Activated CD4-positive, alpha-beta T cell treated with anti-CD3 and anti-CD28 coated beads, Interleukin-2, amount 50 U/mL, for 1 hour (primary cell): ENCODE measurements around the gene HS3ST4.

Experiments
- DNase-seq: peaks from one replicate; pipeline ENCODE4 v3.0.0-alpha.2; 2020

The HS3ST4 gene

DNA sequence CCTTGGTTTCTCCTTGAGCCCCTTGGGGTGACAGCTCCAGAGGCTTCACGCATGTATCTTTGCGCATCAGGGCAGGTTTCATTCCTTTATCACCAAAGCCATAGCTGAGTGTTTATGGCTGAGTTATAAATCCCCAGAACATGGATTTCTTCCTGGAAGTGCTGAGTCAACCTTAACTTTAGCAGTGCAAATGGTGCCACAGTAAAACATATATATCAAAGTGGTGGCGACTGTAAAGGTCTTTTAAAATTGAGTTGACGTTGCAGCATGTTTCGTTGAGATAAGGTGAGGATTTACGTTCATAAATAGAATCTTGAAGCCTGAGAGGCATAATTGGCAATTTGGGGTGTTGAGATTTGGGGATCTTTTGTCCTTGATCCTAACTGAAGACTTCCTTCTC lies 214.1 kb downstream of the HS3ST4 start:
- no peak for DNase-seq

DNA sequence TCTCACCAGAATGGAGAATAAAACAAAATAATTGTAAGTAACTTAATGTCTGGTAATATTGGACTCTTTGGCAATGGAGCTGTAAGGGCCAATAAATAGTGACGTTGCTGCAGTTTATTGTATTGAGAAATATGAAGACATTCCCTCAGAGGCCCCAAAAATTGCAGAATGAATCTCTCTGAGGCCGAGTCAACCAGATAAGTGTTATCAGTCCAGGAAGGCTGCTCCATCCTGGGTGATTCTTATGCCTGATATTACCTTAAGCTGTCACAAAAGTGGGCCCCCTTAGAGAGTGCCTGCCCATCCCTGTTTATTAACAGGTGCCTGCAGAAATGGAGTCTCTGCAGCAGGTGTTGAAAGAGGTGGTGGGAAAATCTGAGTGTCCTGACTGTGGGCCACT lies 219.2 kb downstream of the HS3ST4 start:
- no peak for DNase-seq

DNA sequence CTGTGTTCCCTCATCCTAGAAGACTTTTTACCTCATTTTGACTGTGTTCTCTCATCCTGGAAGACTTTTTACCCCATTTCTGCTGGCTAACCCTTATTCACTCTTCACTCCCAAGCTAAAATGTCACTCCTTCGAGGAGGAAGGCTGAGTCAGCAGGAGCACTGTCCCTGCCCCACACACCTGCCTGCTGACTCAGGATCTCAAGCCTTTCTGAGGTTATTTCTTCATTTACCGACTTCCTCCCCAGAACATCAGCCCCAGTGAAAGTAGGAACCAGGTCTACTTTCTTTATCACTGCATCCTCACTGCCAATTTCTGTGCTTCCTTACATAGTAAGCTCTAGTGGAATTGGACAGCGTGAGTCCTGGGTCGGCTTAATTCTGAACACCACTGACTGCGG lies 220.6 kb downstream of the HS3ST4 start:
- DNase-seq = no peak

DNA sequence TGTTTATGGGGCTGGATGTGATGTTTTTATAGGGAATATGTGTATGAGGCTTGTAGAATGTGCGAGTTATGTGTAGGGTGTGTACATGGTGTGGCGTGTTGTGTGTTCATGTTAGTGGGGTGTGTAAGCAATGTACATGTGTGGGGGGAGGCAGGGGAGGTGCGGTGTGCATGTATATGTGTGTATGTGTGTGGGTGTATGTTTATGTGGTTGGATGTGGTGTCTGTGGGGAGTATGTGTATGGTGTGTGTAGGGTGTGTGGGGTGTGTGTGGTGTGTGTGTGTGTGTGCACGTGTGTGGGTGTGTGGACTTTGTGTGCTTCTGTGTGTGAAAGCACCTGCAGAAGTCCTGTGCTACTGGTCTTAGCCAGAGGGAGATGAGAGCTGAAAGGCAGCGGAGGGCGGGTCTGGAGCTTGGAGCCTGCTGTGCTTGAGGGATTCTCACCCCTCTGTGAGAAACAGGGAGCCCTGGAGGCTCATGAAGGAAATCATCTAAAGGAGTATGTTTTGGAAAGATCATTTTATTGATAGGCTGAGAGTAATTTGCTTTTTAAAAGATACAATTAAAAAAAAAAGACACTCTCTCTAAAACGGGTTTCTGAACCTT lies 222.7 kb downstream of the HS3ST4 start:
- no peak for DNase-seq

DNA sequence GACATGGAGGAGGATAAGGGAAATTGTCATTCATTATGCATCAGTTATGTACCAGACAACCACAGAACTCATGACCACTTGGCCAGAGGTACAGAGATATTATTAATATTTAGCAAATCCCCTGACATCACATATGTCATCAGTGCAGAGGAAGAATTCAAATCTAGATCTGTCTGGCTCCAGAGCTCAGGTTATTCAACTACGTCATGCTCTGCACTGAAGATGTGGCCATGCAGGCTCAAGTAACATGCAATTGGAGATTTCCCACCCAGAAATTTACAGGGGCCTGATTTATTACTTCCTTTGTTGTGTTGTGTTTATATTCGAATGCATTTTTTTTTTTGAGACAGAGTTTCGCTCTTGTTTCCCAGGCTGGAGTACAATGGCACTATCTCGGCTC lies 224.3 kb downstream of the HS3ST4 start:
- DNase-seq = no peak

DNA sequence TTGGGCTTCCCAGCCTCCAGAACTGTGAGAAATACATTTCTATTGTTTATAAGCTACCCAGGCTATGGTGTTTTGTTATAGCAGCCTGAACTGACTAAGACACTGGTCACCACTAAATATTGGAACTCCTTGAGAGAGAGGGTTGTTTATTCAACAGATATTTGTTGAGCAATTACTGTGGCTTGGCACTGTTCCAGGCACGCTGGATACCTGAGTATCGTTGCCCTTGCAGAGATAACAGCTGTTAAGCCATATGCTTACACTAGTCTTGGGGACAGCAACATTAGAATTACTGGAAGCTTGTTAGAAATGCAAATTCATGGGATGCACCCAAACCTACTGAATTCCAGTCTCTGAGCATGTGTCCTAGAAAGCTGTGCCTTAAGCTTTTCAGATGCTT lies 230.7 kb downstream of the HS3ST4 start:
- no peak for DNase-seq

DNA sequence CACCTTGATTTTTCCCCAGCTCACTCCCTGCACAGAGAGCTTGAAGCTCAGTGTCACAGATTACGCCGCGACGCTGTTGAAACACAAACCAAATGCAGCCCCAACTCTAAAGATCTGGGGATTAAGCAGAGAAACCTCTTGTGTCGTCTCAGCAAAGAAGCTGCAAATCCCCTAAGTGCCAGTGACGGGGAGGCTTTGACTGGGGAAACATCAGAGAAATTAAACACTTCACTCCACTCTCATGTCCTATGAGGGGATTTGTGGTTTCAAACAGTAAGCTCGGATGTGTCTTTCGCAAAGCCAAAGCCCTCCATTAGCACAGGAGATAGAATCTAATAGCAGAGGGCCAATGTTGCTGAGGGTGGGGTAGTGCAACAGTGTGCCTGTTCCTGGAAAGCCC lies 233.7 kb downstream of the HS3ST4 start:
- no peak for DNase-seq

DNA sequence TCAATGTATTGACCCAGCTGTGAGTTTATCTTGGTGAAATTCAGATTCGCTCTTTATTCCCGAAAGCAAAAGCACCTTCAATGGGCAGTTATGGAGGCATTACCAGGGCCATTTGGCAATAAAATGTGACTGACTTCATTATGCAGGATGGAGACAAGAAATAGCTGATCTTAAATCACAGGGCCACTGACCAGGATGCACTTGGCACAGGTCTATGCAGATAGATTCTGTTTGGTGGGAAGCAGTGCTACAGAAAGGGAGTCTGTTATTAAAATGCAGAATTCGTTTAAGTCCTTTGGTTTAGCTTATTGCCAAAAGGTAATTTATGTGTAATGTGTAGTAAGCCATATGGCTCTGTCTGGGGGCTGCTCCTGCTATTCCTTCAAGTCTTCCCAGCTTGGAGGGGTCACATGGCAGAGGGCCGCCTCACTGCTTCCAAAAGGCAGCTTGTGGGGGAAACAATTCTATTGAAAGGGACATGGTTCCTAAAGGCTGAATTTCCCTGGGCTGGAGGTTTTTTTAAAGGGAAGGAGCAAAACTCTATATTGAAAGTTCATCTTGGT lies 239.8 kb downstream of the HS3ST4 start:
- DNase-seq = no peak

DNA sequence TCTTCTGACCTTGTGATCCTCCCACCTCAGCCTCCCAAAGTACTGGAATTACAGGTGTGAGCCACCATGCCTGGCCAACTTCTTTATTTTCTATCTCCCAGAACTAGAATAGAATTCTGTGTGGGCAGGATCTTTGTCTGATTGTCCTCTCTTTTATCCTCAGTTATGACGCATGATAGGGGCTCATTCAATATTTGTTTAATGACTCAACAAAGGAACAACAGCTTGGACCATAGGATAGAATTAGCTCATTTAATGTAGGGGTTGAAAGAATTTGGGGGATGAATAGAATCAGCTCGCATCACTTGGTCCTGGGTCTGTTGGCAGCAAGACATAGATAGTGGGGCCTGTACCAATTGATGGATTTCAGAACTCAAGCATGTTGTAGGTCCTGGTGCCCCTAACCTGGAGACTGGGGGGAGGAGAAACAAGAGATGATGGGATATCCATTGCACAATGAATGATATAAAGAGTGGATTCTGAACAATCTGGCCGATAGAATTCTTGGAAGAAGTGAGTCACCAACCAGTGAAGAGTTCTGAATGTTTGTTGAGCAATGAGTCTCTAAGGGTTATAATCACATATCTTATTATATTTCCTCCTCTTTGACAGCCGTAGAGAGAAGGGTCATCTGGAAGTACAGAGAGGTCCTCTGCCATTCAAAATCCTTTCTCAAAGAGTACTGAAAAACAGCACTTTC lies 250.2 kb downstream of the HS3ST4 start:
- no peak for DNase-seq

DNA sequence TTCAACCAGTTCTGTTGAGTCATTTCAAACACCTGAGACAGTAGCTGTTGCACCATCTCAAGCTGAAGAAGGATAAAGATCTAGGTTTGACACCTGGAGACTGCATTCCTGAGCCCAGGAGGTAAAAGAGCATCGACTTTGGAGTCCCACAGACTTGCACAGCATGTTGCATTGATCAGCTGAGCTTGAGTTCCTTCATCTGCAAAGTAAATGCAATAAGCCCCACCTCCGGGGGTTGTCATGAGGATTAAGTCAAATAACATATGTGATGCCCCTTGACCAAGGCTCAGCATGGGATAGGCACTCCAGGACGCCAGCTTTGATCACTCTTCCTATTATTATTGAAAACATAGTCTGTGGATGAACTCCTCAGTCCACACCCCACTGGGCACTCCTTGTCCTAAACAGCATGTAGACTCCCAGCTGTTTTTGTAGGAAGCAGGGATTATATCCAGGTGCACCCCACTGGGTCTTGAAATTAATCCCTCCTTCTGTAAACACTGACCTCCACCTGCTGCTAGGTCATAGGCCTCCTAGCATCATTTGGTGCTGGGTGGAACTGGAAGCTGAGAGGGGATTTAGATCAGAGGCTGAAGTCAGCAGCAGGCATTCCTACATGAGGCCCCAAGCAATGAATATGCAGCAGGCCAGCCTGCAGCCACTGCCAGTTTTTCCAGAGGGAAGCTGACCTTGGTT lies 259.0 kb downstream of the HS3ST4 start:
- no peak for DNase-seq

DNA sequence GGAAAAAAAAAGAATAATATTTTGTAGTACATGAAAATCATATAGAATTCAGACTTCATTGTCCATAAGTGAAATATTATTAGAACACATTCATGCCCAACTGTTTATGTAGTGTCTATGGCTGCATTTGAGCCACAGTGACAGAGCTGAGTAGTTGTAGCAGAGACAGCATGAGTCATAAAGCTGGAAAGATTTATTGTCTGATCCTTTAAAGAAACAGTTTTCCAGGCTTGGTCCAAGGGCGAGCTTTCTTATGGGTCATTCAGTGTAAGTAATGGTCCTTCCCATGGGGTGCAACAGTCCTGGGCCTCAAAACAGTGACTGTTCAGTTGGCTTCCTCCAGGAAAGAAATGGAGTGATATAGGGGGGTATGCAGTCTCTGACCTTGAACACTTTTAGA lies 260.2 kb downstream of the HS3ST4 start:
- DNase-seq = no peak

DNA sequence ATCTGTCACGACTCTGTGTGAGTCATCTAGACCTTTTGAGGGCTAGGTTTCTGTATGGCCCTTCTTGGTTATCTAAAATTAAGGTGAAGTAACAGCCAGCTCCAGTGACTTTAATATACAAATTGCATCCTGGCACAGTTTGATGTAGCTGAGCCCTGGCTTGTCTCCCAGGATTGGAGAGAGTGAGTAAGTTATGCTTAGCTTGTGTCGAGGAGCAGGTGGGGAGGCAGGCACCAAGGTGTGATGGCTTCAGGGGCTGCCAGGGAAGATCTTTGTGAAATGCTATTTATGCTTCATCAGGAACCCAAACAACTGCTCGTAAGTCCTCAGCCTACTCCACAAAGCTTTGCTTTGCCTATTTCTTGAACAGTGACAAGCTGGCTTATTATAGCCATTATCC lies 261.2 kb downstream of the HS3ST4 start:
- no peak for DNase-seq

DNA sequence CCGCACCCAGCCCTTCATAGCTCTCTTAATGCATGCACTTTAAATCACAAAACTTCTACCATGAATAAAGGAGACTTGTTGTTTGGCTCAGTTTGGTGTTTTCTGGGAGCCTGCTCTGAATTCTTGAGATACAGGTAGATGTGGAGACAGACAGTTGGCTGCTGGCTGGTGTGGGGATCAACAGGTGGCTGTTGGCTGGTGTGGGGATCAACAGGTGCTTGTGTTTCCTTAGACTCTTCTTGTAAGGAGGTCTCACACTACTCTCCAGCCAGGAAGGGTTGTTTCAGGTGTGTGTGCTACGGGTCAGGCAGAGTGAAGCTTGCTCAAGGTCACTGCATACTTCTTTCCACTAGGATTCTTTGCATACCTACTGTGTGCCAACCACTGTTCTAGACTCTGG lies 265.9 kb downstream of the HS3ST4 start:
- no peak for DNase-seq

DNA sequence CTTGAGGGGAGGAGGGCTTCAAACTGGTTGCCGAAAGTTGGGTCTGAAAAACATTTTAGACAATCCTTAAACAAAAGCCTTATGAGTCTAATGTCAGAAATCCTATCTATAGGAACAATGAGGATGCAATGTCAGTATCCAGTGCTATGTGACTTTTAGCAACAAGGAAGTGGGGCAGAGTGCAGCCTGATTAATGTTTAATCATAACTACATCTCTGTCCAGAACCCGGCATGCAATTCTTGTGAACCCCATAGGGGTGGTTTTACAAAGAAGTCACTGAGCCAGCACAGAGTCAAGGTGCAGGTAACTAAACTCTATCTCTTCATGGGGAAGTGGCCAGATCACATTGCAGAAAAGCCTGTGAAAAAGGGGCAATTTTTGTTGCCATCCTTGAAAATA lies 267.5 kb downstream of the HS3ST4 start:
- DNase-seq = no peak

DNA sequence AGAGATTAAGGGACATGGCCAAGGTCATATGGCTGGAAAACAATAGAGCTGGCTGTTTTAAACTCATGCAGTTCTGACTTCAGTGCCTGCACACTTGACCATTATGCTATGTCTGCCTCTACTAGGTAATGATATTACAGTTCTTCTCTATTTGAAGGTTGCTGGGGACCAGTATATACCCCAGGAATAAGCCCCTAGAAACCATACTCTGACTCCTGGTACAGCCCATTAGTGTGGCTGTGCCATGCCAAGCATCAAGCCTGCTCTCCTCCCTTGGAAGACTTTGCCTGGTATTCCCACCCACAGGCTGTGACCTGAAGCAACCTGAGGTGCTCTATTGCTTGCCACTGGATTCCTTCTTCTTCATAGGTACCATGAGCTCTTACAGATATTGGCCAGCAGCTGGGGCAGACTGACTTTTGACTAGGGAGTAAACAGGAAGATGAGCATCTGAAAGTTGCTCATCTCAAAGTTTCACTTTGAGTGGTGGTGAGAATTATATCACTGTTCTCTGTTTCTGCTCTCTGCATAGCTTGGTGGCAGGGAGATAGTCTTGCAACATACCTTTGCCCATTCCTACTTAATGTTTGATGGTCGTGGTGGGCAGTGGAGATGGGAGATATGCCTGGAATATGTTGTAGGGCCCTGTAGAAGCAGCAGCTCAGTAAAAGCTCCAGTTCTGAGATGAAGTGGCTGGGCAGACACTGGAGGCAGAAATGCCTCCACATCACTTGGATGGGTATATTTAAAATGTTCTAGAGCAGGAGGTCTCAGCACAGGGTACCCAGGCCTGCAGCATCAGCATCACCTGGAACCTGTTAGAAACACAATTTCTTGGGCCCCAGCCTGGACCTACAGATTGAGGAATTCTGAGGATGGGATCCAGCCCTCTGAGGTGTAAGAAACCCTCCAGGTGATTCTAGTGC lies 274.7 kb downstream of the HS3ST4 start:
- DNase-seq = no peak

DNA sequence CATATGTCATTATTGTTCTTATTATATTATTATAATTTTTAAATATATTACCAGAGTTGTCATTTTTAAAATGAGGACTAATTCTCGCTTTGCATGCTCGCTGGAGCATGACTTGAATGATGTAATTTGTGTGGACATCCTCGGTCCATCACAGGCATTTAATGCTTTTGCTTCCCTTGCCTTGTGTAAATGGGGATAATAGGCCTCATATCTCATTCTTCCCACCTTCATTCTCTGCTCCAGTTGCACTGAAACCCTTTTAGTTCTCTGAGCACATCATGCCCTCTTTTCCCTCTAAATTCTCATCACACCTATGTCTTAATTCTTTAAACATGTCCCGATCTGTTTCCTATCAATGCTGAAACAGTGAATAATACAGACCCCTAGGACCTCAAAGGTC lies 285.4 kb downstream of the HS3ST4 start:
- no peak for DNase-seq

DNA sequence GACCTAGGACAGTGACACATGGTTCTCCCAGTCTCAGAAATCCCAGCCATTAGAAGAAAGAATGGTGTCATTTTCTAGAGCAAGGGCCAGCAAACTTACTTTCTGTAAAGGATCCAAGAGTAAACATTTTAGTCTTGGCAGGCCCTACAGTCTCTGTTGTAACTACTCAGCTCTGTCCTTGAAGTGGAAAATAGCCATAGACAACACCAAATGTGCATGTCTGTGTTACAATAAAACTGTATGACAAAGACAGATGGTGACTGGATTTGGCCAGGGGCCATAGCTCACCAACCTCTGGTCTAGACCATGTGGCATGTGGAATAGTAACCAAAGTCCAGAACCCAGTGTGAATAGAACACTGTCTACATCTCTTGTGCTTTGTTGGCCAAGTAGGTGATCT lies 286.5 kb downstream of the HS3ST4 start:
- no peak for DNase-seq

DNA sequence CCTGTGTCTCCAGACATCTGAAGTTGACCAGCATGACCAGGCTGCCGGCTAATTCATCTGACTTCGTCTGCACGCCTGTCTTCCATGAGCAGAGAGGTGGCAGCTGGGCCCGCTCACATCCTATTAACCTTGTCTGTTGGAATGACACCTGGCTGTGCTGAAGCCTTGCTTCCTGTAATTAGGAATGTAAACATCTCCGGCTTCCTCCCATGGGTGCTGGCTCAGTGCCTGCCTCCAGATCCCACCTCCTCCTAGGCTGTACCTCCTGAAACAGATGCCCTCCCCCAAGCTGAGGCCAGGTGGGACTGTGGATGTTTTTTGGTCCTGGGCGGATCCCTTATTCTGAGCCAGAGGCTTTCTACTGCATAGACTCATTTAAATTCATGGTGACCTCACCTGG lies 296.3 kb downstream of the HS3ST4 start:
- no peak for DNase-seq

DNA sequence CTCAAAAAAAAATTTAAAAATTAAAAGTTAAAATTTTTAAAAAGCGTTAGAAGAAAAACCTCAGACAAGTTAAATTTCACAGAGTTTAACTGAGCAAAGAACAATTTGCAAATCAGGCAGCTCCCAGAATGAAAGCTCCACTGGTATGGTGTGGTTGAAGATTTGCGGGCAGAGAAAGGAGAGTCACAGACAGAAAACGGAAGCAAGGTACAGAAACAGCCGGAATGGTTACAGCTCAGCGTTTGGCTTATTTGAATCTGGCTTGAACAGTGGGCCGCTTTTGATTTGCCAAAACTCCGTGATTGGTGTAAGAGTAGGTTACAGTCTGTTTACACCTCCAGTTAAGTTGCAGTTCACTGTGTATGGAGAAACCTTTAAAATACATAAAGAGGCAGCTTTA lies 297.1 kb downstream of the HS3ST4 start:
- DNase-seq = no peak

DNA sequence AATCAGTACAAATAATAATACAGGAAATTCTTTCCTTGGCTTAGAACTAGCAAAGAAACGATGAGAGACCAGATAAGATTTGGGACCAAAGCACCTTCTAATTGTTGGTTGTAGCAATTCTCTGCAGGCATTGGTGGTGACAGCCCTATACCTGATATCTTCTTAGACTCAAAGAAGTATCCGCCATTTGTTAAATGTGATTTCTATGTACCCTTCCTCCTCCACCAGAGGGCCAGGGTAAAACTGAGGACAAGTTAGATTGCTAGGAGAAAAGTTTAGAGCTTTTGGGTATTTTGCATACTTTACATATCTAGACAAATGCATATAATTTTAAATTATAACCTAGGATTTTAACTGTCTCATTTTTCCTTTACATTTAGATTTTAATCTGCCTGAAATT lies 304.3 kb downstream of the HS3ST4 start:
- no peak for DNase-seq

DNA sequence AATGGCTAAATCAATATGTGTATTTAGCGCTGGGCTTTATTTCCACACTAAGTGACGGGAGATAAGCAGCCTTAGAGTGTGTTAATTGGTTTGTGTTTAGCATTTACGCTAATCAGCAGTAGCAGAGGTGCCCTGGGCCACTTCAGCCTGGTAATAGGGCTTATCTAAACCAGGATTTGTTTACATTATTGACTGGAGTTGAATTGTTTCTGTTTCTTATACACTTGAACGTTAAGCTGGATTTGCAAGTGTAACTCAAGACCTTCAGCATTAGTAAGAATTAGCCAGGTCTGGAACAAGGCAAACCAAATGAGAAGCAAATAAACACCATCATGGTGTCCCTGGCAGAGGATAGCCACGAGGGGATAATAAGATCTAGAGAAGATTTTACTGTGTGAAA lies 313.6 kb downstream of the HS3ST4 start:
- DNase-seq = no peak

DNA sequence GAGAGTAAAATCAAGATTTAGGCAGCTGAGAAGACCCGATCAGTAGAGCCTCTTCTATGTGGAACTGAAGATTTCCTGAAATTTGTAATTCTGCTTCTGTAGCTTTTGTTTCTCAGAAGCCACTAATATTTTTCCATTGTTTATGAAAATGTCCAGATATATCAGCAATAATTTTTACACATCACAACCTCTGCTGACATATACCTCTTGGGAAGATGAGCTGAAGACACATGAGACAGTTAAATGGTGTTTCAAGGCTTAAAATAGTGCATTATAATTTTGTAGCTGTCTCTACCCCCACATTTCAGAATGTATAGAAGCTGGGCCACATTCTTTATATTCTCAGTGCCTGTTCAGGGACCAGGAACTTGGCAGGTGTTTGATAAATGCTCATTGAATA lies 320.6 kb downstream of the HS3ST4 start:
- DNase-seq = no peak

DNA sequence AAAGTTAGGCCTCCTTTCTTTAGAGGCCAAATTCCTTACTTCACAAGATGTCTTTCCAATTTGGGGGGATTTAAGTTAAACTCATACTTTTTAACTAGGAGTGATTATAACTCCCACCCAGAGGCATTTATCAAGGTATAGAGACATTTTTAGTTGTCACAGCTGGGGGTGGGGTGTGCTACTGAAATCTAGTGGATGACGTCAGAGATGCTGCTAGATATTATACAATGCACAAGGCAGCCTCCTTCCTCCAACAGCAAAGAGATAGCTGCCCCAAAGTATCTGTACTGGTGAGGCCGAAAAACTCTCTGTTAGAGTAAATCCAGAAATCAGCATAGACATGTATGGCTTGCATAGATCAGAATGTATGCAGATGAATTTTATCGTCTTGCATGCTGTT lies 324.0 kb downstream of the HS3ST4 start:
- DNase-seq = no peak
